ENCODE data around the gene COL18A1.
A peak's percentile ranks its signal among the peaks of the same experiment; 100 is the strongest.

Gene COL18A1

DNA sequence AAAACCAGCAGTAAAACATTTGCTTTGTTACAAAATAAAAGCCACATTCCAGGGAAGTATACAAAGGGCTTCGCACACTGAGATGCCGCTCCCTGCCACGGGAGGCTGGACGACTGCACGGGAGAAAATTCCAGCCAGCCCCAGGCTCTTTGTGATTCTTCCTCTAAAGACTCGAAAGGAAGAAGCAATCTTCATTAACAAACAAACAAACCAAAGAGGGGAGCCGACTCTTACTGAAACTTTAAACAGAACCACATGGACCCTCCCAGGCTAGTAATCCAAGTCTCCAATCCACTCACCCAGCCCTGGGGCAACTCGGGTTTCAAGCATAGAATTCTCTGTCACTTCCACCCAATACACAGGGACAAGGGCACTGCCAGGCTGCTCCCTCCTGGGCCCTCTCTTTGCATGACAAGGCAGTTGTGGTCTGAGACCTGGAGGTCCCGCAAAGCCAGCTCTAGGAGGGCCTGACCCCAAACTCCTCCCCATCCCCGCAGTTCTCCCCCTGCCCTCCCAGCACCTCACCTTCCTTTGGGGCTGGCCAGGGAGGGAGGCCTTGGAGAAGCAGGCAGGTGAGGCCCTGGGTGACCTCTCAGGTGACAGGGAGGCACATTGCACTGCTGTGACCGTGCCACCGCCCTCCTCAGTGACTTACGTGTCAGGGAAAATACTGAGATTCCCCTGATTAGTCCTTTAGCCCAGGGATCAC lies 26.6 kb upstream of the COL18A1 start:
- Histone ChIP-seq H3K27me3 (replicated peaks; ENCODE audit: control insufficient read depth, insufficient read depth, low read length) (peaks cover 11% of the 10 kb centered on the region), H3K4me3 (ENCODE audit: low read length) (no peak overlapping the region), H3K9ac (ENCODE audit: low read length) (no peak overlapping the region), H3K9me3 (ENCODE audit: control insufficient read depth, low read length) (peaks cover 2% of the 10 kb centered on the region), H3K36me3 (ENCODE audit: control insufficient read depth, insufficient read depth, low read length, severe bottlenecking) (no peaks in the 10 kb centered on the region), H3K4me1 (ENCODE audit: control insufficient read depth, insufficient read depth, low read length) (peaks cover 5% of the 10 kb centered on the region)
- DNase-seq (ENCODE audit: low read depth) = peak; percentile 94

DNA sequence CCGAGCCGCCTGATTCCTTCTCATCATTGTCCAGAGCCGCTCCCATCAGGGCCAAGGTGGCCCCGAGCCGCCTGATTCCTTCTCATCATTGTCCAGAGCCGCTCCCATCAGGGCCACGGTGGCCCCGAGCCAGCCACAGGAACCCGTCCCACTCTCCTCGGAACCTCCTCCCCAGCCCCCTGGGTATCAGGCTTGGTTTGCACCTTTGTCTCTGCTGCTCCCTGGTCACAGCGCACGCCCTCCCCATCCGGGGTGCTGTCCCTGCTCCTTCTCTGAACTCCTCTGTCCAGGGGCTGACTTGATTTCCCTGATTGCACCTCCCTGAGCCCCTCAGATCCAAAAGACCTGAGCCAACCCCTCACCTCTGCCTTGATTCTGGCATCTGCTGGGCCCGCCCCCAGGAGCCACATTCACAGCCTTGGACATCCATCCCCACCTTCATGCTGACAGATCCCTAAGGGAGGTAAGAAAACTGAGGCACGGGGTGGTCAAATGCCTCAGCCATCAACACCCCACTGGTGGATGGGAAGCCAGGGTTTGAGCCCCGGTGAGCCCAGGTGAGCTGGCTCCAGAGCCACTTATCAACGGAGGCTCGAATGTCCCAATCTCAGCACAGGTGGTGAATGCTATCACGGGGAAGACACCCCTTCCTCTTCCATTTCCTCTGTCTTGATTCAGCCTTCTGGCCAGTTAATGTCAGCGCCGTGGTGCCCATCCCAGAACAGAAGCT lies 25.6 kb upstream of the COL18A1 start:
- H3K36me3 ChIP-seq (ENCODE audit: control insufficient read depth, insufficient read depth, low read length, severe bottlenecking) = no peaks in the 10 kb centered on the region
- DNase-seq (ENCODE audit: low read depth) = no peak
- peaks cover 5% of the 10 kb centered on the region for H3K4me1 ChIP-seq (ENCODE audit: control insufficient read depth, insufficient read depth, low read length)
- H3K9ac ChIP-seq (ENCODE audit: low read length) = no peak overlapping the region
- H3K9me3 ChIP-seq (ENCODE audit: control insufficient read depth, low read length) = peaks cover 2% of the 10 kb centered on the region
- H3K4me3 ChIP-seq (ENCODE audit: low read length) = no peak overlapping the region
- H3K27me3 ChIP-seq (replicated peaks; ENCODE audit: control insufficient read depth, insufficient read depth, low read length) = peaks cover 11% of the 10 kb centered on the region

DNA sequence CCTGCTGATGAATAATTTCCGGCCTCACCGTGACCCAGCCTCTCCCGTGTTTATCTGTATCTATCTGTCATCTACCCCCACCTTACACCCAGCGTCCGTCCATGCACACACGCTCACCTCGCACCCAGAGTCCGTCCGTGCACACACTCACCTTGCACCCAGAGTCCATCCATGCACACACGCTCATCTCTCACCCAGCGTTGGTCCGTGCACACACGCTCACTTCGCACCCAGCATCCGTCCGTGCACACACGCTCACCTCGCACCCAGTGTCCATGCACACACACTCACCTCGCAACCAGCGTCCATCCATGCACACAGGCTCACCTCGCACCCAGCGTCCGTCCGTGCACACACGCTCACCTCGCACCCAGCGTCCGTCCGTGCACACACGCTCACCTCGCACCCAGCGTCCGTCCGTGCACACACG lies 25.0 kb upstream of the COL18A1 start:
- peaks cover 14% of the 10 kb centered on the region for H3K27me3 ChIP-seq (replicated peaks; ENCODE audit: control insufficient read depth, insufficient read depth, low read length)
- no peak overlapping the region for H3K4me3 ChIP-seq (ENCODE audit: low read length)
- peaks cover 2% of the 10 kb centered on the region for H3K9me3 ChIP-seq (ENCODE audit: control insufficient read depth, low read length)
- no peak overlapping the region for H3K9ac ChIP-seq (ENCODE audit: low read length)
- no peaks in the 10 kb centered on the region for H3K36me3 ChIP-seq (ENCODE audit: control insufficient read depth, insufficient read depth, low read length, severe bottlenecking)
- no peak for DNase-seq (ENCODE audit: low read depth)
- H3K4me1 ChIP-seq (ENCODE audit: control insufficient read depth, insufficient read depth, low read length) = peaks cover 5% of the 10 kb centered on the region

- peaks cover 5% of the 10 kb centered on the region for H3K4me1 ChIP-seq (ENCODE audit: control insufficient read depth, insufficient read depth, low read length)
- H3K4me3 ChIP-seq (ENCODE audit: low read length) = no peak overlapping the region
- no peaks in the 10 kb centered on the region for H3K36me3 ChIP-seq (ENCODE audit: control insufficient read depth, insufficient read depth, low read length, severe bottlenecking)
- H3K9ac ChIP-seq (ENCODE audit: low read length) = no peak overlapping the region
- H3K9me3 ChIP-seq (ENCODE audit: control insufficient read depth, low read length) = peaks cover 2% of the 10 kb centered on the region
- peaks cover 16% of the 10 kb centered on the region for H3K27me3 ChIP-seq (replicated peaks; ENCODE audit: control insufficient read depth, insufficient read depth, low read length)
- DNase-seq (ENCODE audit: low read depth) = no peak
These were observed 24.4 kb upstream of the COL18A1 start for GRCh38 chr21:45380566-45380965.

- DNase-seq (ENCODE audit: low read depth) = no peak
These were observed 23.8 kb upstream of the COL18A1 start for GRCh38 chr21:45381036-45381787.

DNA sequence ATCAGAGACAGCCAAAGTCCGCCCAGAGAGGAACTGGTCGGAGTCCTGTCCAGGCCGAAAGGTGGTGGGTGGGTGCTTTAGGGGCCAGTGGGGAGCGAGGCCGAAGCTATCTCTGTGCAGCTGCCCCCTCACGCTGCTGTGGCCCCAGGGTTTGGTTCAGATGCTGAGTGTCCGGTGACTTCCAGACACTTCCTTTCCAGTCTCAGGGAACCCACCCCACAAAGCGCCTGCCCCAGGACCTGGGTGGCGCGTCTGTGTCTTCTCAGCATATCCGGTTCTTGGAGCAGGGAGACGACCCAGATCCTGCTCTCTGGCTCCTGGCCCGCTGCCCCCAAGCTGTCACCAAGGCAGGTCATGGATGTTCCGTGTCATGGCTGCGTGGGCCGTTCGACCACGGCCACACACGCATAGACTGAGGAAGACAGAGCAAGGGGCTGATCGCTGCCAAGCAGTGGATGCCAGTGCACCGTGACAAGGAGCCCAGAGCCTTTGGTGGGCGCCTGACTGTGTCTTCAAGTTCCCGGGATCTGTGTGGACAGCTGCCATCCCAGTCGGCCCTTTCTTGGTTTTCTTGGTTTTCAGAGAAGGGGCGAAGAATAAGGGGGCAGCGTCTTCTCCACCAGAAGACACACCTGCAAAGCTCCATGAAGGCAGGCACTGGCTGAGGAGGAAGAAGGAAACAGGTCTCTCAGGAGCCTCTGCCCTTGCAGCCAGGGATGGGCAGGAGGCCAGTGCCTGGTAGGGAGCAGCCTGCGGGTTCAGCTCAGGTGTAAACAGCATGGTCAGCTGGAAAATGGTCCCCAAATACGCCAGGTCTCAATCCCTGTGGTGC lies 22.9 kb upstream of the COL18A1 start:
- DNase-seq (ENCODE audit: low read depth) = no peak
- Histone ChIP-seq H3K27me3 (replicated peaks; ENCODE audit: control insufficient read depth, insufficient read depth, low read length) (peaks cover 16% of the 10 kb centered on the region), H3K36me3 (ENCODE audit: control insufficient read depth, insufficient read depth, low read length, severe bottlenecking) (no peaks in the 10 kb centered on the region), H3K9me3 (ENCODE audit: control insufficient read depth, low read length) (peaks cover 2% of the 10 kb centered on the region), H3K4me1 (ENCODE audit: control insufficient read depth, insufficient read depth, low read length) (peaks cover 8% of the 10 kb centered on the region), H3K4me3 (ENCODE audit: low read length) (no peak overlapping the region), H3K9ac (ENCODE audit: low read length) (no peak overlapping the region)

More at GRCh38 chr21:45381036-45381787, 23.8 kb upstream of the COL18A1 start:
- Histone ChIP-seq H3K27me3 (replicated peaks; ENCODE audit: control insufficient read depth, insufficient read depth, low read length) (peaks cover 16% of the 10 kb centered on the region), H3K36me3 (ENCODE audit: control insufficient read depth, insufficient read depth, low read length, severe bottlenecking) (no peaks in the 10 kb centered on the region), H3K4me3 (ENCODE audit: low read length) (no peak overlapping the region), H3K9ac (ENCODE audit: low read length) (no peak overlapping the region), H3K9me3 (ENCODE audit: control insufficient read depth, low read length) (peaks cover 2% of the 10 kb centered on the region), H3K4me1 (ENCODE audit: control insufficient read depth, insufficient read depth, low read length) (peaks cover 5% of the 10 kb centered on the region)

- DNase-seq (ENCODE audit: low read depth) = no peak
- no peaks in the 10 kb centered on the region for H3K36me3 ChIP-seq (ENCODE audit: control insufficient read depth, insufficient read depth, low read length, severe bottlenecking)
- H3K27me3 ChIP-seq (replicated peaks; ENCODE audit: control insufficient read depth, insufficient read depth, low read length) = peaks cover 10% of the 10 kb centered on the region
- no peak overlapping the region for H3K9ac ChIP-seq (ENCODE audit: low read length)
- no peaks in the 10 kb centered on the region for H3K9me3 ChIP-seq (ENCODE audit: control insufficient read depth, low read length)
- peaks cover 13% of the 10 kb centered on the region for H3K4me1 ChIP-seq (ENCODE audit: control insufficient read depth, insufficient read depth, low read length)
- H3K4me3 ChIP-seq (ENCODE audit: low read length) = no peak overlapping the region
These were observed 22.3 kb upstream of the COL18A1 start for GRCh38 chr21:45382697-45382997.

DNA sequence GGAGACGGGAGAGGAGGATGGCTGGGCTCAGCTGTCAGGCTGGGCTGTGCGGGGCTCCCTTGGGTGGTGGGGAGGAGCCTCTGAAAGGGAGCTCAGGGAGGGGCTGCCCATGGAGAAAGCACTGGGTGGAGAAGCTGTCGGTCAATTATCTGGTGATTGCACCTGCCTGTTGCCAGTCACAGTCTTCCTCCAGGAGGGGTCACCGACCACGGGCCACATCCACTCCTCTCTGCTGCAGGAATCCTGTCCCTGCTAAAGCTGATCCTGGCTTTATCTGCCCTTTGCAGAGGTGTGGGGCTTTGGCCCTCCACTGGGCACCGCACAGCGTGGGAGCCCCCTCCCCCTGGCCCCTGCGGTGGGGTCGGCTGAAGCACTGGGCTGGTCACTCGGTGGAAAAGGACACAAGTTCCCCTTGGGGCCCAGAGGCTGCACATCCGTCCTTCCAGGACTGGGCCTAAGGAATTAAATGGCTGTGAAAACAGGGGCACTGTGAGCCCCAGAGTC lies 21.8 kb upstream of the COL18A1 start:
- H3K4me1 ChIP-seq (ENCODE audit: control insufficient read depth, insufficient read depth, low read length) = peaks cover 13% of the 10 kb centered on the region
- H3K9ac ChIP-seq (ENCODE audit: low read length) = no peak overlapping the region
- no peak for DNase-seq (ENCODE audit: low read depth)
- H3K36me3 ChIP-seq (ENCODE audit: control insufficient read depth, insufficient read depth, low read length, severe bottlenecking) = no peaks in the 10 kb centered on the region
- H3K27me3 ChIP-seq (replicated peaks; ENCODE audit: control insufficient read depth, insufficient read depth, low read length) = peaks cover 8% of the 10 kb centered on the region
- H3K4me3 ChIP-seq (ENCODE audit: low read length) = no peak overlapping the region
- H3K9me3 ChIP-seq (ENCODE audit: control insufficient read depth, low read length) = no peaks in the 10 kb centered on the region

- no peaks in the 10 kb centered on the region for H3K36me3 ChIP-seq (ENCODE audit: control insufficient read depth, insufficient read depth, low read length, severe bottlenecking)
- peaks cover 8% of the 10 kb centered on the region for H3K27me3 ChIP-seq (replicated peaks; ENCODE audit: control insufficient read depth, insufficient read depth, low read length)
- H3K9ac ChIP-seq (ENCODE audit: low read length) = no peak overlapping the region
- H3K4me1 ChIP-seq (ENCODE audit: control insufficient read depth, insufficient read depth, low read length) = peaks cover 13% of the 10 kb centered on the region
- H3K4me3 ChIP-seq (ENCODE audit: low read length) = no peak overlapping the region
- H3K9me3 ChIP-seq (ENCODE audit: control insufficient read depth, low read length) = no peaks in the 10 kb centered on the region
- DNase-seq (ENCODE audit: low read depth) = no peak
These were observed 21.3 kb upstream of the COL18A1 start for GRCh38 chr21:45383615-45384201.

DNA sequence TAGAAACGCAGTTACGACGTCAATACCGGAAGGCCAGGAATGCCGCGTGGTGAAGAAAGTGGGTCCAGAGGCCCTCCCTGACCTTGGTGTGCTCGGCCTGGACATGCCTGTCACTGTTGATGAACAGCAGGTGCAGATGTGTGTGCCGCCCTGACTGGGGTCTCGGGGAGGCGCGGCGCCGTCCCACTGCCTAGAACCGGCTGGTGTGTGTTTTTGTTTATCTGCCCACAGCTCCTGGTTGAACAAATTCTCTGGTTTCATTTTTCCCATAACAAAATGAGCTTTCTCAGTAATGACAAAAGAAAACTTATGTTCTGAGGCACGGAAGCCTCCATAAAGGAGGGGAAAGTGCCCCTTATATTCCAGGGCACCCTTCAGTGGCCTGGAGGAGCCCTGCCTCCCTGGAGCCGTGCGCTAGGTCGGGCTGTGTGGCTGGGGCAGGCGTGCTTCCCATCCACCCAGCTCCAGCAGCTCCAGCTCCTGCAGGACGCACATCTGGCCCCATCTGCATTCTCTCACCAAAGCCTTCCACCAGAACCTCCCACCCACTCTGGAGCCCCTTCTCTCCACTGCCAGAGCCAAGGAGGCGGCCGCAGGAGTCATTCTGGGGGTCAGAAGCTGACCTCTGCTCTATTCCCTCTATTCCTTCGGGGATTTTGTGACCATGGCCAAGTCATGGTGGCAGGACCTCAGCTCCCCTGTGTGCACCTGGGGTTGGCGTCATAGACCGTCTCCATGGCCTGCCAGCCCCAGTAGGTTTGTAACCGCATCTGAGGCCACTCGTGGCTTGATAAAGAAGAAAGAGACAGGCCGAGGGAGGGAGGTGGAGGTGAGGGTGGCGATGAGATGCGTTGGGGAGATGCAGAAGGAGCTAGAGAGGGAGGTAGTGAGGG lies 20.1 kb upstream of the COL18A1 start:
- Histone ChIP-seq H3K4me1 (ENCODE audit: control insufficient read depth, insufficient read depth, low read length) (peaks cover 13% of the 10 kb centered on the region), H3K4me3 (ENCODE audit: low read length) (no peak overlapping the region), H3K9ac (ENCODE audit: low read length) (no peak overlapping the region), H3K9me3 (ENCODE audit: control insufficient read depth, low read length) (no peaks in the 10 kb centered on the region), H3K27me3 (replicated peaks; ENCODE audit: control insufficient read depth, insufficient read depth, low read length) (peaks cover 8% of the 10 kb centered on the region), H3K36me3 (ENCODE audit: control insufficient read depth, insufficient read depth, low read length, severe bottlenecking) (no peaks in the 10 kb centered on the region)
- no peak for DNase-seq (ENCODE audit: low read depth)

Measured in adipocyte (in vitro differentiated cells).